ENCODE data around the gene RAD51B.

The RAD51B gene

DNA sequence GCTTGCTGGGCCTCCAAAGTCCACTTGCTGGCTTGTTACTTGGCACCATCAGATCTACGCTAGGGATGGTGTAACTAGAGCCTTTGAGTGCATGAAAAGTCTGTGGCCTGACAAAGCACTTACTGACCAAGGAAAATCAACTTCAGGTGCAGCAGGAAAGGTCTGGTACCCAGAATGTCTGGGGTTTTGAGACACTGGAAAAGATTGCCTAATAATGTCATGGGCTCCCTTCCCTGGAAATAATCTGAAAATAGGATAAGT, 866.6 kb downstream of the RAD51B start:
- DNase-seq (ENCODE audit: insufficient read length, low spot score) (no peak), FAIRE-seq (no peak)
- TF ChIP-seq, protein P1, sequence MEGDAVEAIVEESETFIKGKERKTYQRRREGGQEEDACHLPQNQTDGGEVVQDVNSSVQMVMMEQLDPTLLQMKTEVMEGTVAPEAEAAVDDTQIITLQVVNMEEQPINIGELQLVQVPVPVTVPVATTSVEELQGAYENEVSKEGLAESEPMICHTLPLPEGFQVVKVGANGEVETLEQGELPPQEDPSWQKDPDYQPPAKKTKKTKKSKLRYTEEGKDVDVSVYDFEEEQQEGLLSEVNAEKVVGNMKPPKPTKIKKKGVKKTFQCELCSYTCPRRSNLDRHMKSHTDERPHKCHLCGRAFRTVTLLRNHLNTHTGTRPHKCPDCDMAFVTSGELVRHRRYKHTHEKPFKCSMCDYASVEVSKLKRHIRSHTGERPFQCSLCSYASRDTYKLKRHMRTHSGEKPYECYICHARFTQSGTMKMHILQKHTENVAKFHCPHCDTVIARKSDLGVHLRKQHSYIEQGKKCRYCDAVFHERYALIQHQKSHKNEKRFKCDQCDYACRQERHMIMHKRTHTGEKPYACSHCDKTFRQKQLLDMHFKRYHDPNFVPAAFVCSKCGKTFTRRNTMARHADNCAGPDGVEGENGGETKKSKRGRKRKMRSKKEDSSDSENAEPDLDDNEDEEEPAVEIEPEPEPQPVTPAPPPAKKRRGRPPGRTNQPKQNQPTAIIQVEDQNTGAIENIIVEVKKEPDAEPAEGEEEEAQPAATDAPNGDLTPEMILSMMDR (IDR thresholded peaks at IDR 0.05; ENCODE audit: insufficient read depth, missing control alignments) = no peak

DNA sequence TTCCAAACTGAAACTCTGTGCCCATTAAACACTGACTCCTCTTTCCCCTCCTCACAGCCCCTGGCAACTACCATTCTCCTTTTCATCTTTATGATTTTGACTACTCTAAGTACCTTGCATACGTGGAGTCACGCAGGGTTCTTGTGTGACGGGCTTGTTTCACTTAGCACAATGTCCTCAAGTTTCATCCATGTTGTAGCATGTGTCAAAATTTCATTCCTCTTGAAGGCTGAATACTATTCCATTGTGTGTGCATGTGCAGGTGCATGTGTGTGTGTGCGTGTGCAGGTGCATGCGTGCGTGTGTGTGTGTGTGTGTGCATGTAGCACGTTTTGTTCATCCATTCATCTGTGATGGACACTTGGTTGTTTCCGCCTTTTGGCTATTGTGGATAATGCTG, 867.1 kb downstream of the RAD51B start:
- TF ChIP-seq, protein P1 (IDR thresholded peaks at IDR 0.05; ENCODE audit: insufficient read depth, missing control alignments) = no peak
- no peak for DNase-seq (ENCODE audit: insufficient read length, low spot score)
- FAIRE-seq = no peak

GRCh38 chr14:68687746-68688145, 868.2 kb downstream of the RAD51B start:
- no peak for DNase-seq (ENCODE audit: insufficient read length, low spot score)

GRCh38 chr14:68688872-68689371, 869.3 kb downstream of the RAD51B start:
- no peak for FAIRE-seq
- TF ChIP-seq, protein P1 (IDR thresholded peaks at IDR 0.05; ENCODE audit: insufficient read depth, missing control alignments) = no peak
- no peak for DNase-seq (ENCODE audit: insufficient read length, low spot score)

More at GRCh38 chr14:68687746-68688145, 868.2 kb downstream of the RAD51B start:
- FAIRE-seq = no peak
- TF ChIP-seq, protein P1 (IDR thresholded peaks at IDR 0.05; ENCODE audit: insufficient read depth, missing control alignments) = no peak

- no peak for FAIRE-seq
- TF ChIP-seq, protein P1 (IDR thresholded peaks at IDR 0.05; ENCODE audit: insufficient read depth, missing control alignments) = no peak
Observed at GRCh38 chr14:68689511-68689910, 869.9 kb downstream of the RAD51B start.

GRCh38 chr14:68690089-68690958, 870.7 kb downstream of the RAD51B start:
- FAIRE-seq (no peak), DNase-seq (ENCODE audit: insufficient read length, low spot score) (no peak)

More at GRCh38 chr14:68689511-68689910, 869.9 kb downstream of the RAD51B start:
- DNase-seq (ENCODE audit: insufficient read length, low spot score) = no peak

More at GRCh38 chr14:68690089-68690958, 870.7 kb downstream of the RAD51B start:
- TF ChIP-seq, protein P1 (IDR thresholded peaks at IDR 0.05; ENCODE audit: insufficient read depth, missing control alignments) = no peak
